ENCODE measurements around the gene MUS81. TPM values are rescaled to one million over a fixed set of nuclear protein-coding genes. Genes with fewer than 3 reads are reported as not detected.

Gene MUS81
- total and polyA plus RNA-seq, 2 of the 13 experiments (the other 11 are each of a cell fraction or from before 2014, with no cell fraction given), result 25.6 to 30.2 TPM

- peak; percentile 67 for TF ChIP-seq ZBTB40 (IDR thresholded peaks at IDR 0.05)
- peak; percentile 76; the same call in 1 of the 2 replicates for TF ChIP-seq ZBTB40 (CRISPR knock-in tag; IDR thresholded peaks at IDR 0.05)
- peak; percentile 45; the same call in 1 of the 2 replicates for TF ChIP-seq SP5 (CRISPR knock-in tag; IDR thresholded peaks at IDR 0.05; ENCODE audit: borderline replicate concordance, low read depth)
- TF ChIP-seq GFI1 (CRISPR knock-in tag; IDR thresholded peaks at IDR 0.05; ENCODE audit: borderline replicate concordance), result no peak; the same call in 1 of the 2 replicates
- peak; percentile 77 for TF ChIP-seq SP2 (CRISPR knock-in tag; IDR thresholded peaks at IDR 0.05)
- TF ChIP-seq ZNF441 (CRISPR knock-in tag; IDR thresholded peaks at IDR 0.05; ENCODE audit: borderline replicate concordance), result peak; percentile 30; the same call in 1 of the 2 replicates
- no peak for TF ChIP-seq ZSCAN25 (CRISPR knock-in tag; IDR thresholded peaks at IDR 0.05)
- peak; percentile 83; the same call in 1 of the 2 replicates for TF ChIP-seq GATA4 (IDR thresholded peaks at IDR 0.05; ENCODE audit: borderline replicate concordance, low read depth)
- peak; percentile 46; the same call in 1 of the 2 replicates for TF ChIP-seq ZNF770 (CRISPR knock-in tag; IDR thresholded peaks at IDR 0.05)
- no peak for TF ChIP-seq SP1 (IDR thresholded peaks at IDR 0.05)
- peak; percentile 59; the same call in 1 of the 2 replicates for TF ChIP-seq SP1 (CRISPR knock-in tag; IDR thresholded peaks at IDR 0.05)
- TF ChIP-seq ARNTL (CRISPR knock-in tag; IDR thresholded peaks at IDR 0.05), result 0 out of 2 replicates have a peak, but pooled peaks have one; percentile 68
- TF ChIP-seq MAZ (IDR thresholded peaks at IDR 0.05; ENCODE audit: borderline replicate concordance, low read depth, low read length), result peak; percentile 94
- peak; percentile 93 for TF ChIP-seq MAZ (CRISPR knock-in tag; IDR thresholded peaks at IDR 0.05; ENCODE audit: low read depth)
- TF ChIP-seq ZNF772 (CRISPR knock-in tag; IDR thresholded peaks at IDR 0.05), result peak; percentile 83
- TF ChIP-seq ZNF383 (CRISPR knock-in tag; IDR thresholded peaks at IDR 0.05; ENCODE audit: borderline replicate concordance), result peak; percentile 62; the same call in 1 of the 2 replicates
- TF ChIP-seq ZNF670 (CRISPR knock-in tag; IDR thresholded peaks at IDR 0.05; ENCODE audit: borderline replicate concordance), result 0 out of 2 replicates have a peak, but pooled peaks have one; percentile 62
- TF ChIP-seq ZNF317 (CRISPR knock-in tag; IDR thresholded peaks at IDR 0.05), result 0 out of 2 replicates have a peak, but pooled peaks have one; percentile 24
These were observed 2.2 kb upstream of the MUS81 start, which contains the start of gene CFL1 (continued) for GRCh38 chr11:65857853-65858680.

All from HepG2 (cell line).